ENCODE results near the gene SCGB1C1. TPM values are rescaled to one million over a fixed set of nuclear protein-coding genes. Genes with fewer than 3 reads are reported as not detected.
A peak's percentile ranks its signal among the peaks of the same experiment; 100 is the strongest.

The SCGB1C1 gene
- total and polyA plus RNA-seq, 9 of the 15 experiments (the other 6 are each of a cell fraction or from before 2014, with no cell fraction given) = not detected

DNA sequence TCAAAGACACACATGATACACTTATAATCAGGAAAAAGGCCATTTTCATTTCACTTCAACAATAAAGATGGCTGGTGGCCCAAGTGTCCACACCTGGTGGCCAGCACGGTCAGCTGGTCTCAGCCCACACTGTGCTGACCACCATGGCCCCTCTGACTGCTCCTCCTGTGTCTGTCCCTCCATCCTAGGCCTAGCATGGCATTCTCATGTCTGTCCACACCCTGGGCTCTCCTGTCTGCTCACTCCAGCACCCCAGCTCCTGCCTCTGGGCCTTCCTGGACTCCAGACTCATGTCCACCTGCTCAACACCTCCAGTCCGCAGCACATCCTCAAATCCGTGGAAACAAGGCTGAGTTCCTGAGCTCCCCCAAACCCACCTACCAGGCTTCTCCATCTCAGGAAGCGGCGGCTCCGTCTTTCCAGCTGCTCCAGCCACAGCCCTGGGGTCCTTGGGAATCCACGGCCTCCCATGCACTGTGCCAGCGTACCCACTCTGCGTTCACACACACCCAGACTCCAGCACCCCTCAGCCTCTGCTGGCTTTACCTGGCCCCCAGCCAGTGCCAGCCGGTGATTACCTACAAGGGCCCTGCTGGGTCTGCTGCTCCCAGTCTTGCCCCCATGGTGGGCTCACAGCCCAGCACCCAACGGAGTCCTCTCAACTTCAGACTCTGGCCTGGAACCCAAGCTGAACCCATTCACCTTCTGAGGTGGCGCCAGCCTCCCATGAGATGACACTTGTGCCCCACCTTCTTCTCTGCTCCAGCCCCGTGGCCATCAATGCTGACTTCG, 29.3 kb downstream of the SCGB1C1 start:
- H3K9me1 ChIP-seq (ENCODE audit: control insufficient read depth, insufficient read depth, low read length) = no peaks in the 10 kb centered on the region
- ATAC-seq (no peak), DNase-seq (ENCODE audit: extremely low read depth in 1 of 4, low spot score in 3 of 4) (no peak), FAIRE-seq (no peak)
- CTCF ChIA-PET (ENCODE audit: low intra/inter-chr PET ratio) = no interaction called here
- WGBS (ENCODE audit: insufficient coverage, low coverage, missing lambda C conversion rate) = 96% methylated on average over 14 of the region's 14 CpGs
- no peaks in the 10 kb centered on the region for H3K27me3 ChIP-seq (ENCODE audit: control insufficient read depth in 2 of 2, insufficient read depth in 2 of 2, low read length in 2 of 2)
- in situ Hi-C loops (cut with MboI) = no loop called here
- TF ChIP-seq PTRF (tag; IDR thresholded peaks at IDR 0.05) (no peak), RBFOX2 (IDR thresholded peaks at IDR 0.05; ENCODE audit: low read depth, low read length) (0 out of 2 replicates have a peak, but pooled peaks have one; percentile 23), ZFX (CRISPR knock-in tag; IDR thresholded peaks at IDR 0.05) (0 out of 2 replicates have a peak, but pooled peaks have one; percentile 18), POLR3G (IDR thresholded peaks at IDR 0.05; ENCODE audit: extremely low read depth, insufficient read length, insufficient replicate concordance) (no peak)
- peak overlapping the region in 1 of 2 experiments; percentile 61; a peak in 2 of 4 replicates for H3K9ac ChIP-seq (ENCODE audit: insufficient read depth in 1 of 2, low read depth in 2 of 2, low read length in 2 of 2)
- POLR2A ChIA-PET = interaction anchor here (1.3 to 2.3 kb wide), 2 partner anchors 13 to 15 kb away, joined by 5 to 10 read pairs; partner anchors contain the start of genes BET1L and RIC8A
- H3K36me3 ChIP-seq (ENCODE audit: control insufficient read depth, insufficient read depth, low read length) = peaks cover 41% of the 10 kb centered on the region; the same call in 2 of the 3 replicates
- H3K4me1 ChIP-seq (replicated peaks in 1 of 2; ENCODE audit: control insufficient read depth in 2 of 2, insufficient read depth in 2 of 2, low read length in 2 of 2) = peaks cover 21 to 30% of the 10 kb centered on the region in 2 experiments; a peak in 4 of 5 replicates
- no peak overlapping the region for H3K4me3 ChIP-seq
- no peak overlapping the region for H3K4me2 ChIP-seq (ENCODE audit: insufficient read depth, low read length)
- no peaks in the 10 kb centered on the region for H3K79me2 ChIP-seq (ENCODE audit: control insufficient read depth, insufficient read depth, low read length)
- no peaks in the 10 kb centered on the region for H4K20me1 ChIP-seq (replicated peaks; ENCODE audit: control insufficient read depth, insufficient read depth, low read length)
- no TSS peak for BruUV-seq (replicated peaks)
- intact Hi-C loops (cut with micrococcal nuclease) = no loop called here
- no peak overlapping the region; the same call in 2 of the 3 replicates for H3K27ac ChIP-seq (ENCODE audit: extremely low read depth, low read depth, low read length)
- H2AFZ ChIP-seq (ENCODE audit: low read depth, low read length) = no peak overlapping the region
- peaks cover 21% of the 10 kb centered on the region for H3K9me3 ChIP-seq (replicated peaks; ENCODE audit: control insufficient read depth, insufficient read depth, low read depth, low read length)

Measured in K562 (cell line).